ENCODE measurements around the gene MAST1.
"Not testable (repeated sequence)": the region's sequence is repeated elsewhere in the genome, so short reads cannot be mapped to it uniquely, and the experiment has no call there.

Gene MAST1

GRCh38 chr19:12907166-12907565, 68.9 kb downstream of the MAST1 start:
- TF ChIP-seq CTCF (IDR thresholded peaks at IDR 0.05; ENCODE audit: low read depth, low read length), result no peak
- no peak for DNase-seq (ENCODE audit: extremely low read depth, low read depth)

DNA sequence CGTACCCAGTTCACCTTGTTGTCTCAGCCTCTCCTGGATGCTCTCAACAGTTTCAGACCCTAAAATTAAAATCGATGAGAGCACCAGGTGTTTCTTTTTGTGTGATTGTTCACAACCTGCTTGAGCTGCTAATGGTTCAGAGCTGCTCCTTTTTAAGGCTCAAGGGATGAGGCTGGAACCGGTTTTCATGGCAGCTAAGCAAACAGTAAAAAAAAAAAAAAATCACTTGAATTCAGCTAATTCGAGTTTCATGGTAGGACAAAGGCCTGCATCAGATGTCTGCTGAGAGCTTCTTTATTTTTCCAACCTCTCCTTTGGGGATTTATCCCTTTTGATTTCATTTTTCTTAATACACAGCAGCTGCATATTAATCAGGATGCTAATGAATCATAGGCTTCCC, 74.3 kb downstream of the MAST1 start:
- DNase-seq (ENCODE audit: extremely low read depth, low read depth), result no peak
- TF ChIP-seq CTCF (IDR thresholded peaks at IDR 0.05; ENCODE audit: low read depth, low read length), result no peak

GRCh38 chr19:12913011-12913561, 74.8 kb downstream of the MAST1 start:
- DNase-seq (ENCODE audit: extremely low read depth, low read depth), result no peak
- no peak for TF ChIP-seq CTCF (IDR thresholded peaks at IDR 0.05; ENCODE audit: low read depth, low read length)

- no peak for TF ChIP-seq CTCF (IDR thresholded peaks at IDR 0.05; ENCODE audit: low read depth, low read length)
- DNase-seq (ENCODE audit: extremely low read depth, low read depth), result no peak
These were observed 75.8 kb downstream of the MAST1 start for GRCh38 chr19:12913851-12914690.

- DNase-seq (ENCODE audit: extremely low read depth, low read depth), result not testable (repeated sequence)
These were observed 77.5 kb downstream of the MAST1 start for GRCh38 chr19:12915860-12916259.

DNA sequence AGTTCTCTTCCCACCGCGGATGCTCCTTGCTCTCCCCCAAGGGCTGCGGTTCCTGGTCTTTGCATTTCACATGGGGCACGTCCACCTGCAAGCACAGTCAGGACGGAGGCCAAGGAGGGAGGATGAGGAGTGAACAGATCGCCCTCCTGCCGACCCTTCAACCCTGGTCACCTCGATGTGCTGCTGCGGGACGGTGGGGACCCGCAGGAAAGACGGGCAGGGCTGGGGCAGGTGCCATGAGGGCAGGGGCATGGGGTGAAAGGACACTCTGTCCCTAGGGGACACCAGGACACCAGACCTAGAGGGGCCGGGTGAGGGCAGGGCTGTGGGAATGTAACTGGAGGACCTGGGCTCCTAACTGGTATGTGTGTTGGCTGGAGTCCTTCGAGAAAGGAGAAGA, 79.9 kb downstream of the MAST1 start:
- no peak for TF ChIP-seq CTCF (IDR thresholded peaks at IDR 0.05; ENCODE audit: low read depth, low read length)

DNA sequence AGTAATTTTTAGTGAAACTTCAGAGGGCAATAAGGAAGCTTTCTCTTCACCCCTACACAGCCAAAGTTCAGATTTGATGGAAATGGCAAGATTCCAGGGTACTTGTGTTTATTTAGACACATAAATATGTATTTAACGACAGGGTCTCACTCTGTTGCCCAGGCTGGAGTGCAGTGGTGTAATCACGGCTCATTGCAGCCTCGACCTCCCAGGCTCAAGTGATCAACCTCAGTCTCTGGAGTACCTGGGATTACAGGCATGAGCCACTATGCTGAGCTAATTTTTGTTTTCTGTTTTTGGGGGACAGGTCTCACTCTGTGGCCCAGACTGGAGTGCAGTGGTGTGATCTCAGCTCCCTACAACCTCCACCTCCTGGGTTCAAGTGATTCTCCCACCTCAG, 82.7 kb downstream of the MAST1 start:
- DNase-seq (ENCODE audit: extremely low read depth, low read depth), result no peak
- no peak for TF ChIP-seq CTCF (IDR thresholded peaks at IDR 0.05; ENCODE audit: low read depth, low read length)

More for the DNA sequence above, 79.9 kb downstream of the MAST1 start:
- no peak for DNase-seq (ENCODE audit: extremely low read depth, low read depth)

Measured in AG09319 (cell line).